CD4-positive, alpha-beta T cell treated with Interleukin-1 beta for 1 hour (primary cell): Measurements from ENCODE around the gene ALOX5AP.
A peak's percentile ranks its signal among the peaks of the same experiment; 100 is the strongest.

Experiments used
- DNase-seq, 2 donors: peaks; one replicate each; pipeline ENCODE4 v3.0.0-alpha.2; 2020 to 2022

Gene ALOX5AP

GRCh38 chr13:30770929-30771328, 35.6 kb downstream of the ALOX5AP start:
- no peak for DNase-seq

DNA sequence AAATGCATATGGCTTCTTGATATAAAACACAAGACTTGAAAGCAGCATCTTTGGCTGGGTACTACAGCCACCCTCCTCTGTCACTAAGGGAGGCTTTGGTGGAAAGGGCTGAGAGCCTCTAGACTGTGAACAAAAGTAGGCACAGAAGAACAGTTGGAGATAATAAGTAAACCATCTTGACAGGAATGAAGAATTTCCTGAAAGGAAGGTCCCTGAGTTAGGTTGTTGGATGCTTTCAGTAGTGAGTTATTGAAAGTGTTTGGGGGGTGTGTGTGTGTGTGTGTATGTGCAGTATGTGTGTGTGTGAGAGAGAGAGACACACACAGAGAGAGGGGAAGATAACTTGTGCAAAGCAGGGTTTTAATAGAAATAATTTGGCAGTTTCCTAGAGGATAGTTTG, 38.2 kb downstream of the ALOX5AP start:
- no peak for DNase-seq

DNA sequence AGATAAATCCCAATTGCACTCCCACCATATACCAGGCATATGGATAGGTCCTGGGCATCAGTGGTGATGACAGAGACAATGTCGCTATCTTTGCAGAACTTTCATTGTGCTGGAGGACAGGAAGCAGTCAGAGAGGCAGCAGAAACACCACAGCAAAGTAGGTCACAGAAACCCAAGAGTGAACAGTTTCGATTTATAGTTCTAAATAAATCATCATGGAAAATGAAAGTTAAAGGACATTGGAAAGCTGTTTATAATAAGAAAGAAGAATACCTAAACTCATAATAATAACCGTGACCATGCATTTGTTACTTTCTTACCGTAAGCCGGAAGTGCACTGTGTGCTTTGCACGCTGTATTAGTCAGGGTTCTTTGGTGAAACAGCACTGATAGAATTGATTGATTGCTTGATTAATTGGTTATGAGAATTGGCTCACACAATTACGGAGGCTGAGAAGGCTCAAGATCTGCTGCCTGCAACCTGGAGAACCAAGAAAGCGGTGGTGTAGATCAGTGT, 38.9 kb downstream of the ALOX5AP start:
- peak; percentile 7 to 55 for DNase-seq

DNA sequence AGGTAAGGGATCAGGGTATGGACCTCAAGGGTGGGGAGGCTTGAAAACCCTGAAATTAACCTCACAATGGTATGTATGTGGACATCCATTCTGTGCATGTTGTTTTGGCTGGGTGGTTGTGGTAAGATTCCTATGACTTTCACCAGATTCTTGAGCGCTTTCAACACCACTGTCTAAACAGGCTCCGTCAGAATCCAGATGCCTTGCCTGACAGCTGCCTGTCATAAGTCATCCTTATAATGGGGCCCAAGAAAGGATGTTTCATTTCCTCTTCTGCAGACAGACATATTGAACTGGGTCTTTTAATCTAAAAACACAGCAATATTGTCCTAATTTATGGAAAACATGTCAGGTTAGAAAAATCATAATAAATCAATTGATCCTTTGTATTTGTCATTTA, 41.3 kb downstream of the ALOX5AP start:
- no peak for DNase-seq

DNA sequence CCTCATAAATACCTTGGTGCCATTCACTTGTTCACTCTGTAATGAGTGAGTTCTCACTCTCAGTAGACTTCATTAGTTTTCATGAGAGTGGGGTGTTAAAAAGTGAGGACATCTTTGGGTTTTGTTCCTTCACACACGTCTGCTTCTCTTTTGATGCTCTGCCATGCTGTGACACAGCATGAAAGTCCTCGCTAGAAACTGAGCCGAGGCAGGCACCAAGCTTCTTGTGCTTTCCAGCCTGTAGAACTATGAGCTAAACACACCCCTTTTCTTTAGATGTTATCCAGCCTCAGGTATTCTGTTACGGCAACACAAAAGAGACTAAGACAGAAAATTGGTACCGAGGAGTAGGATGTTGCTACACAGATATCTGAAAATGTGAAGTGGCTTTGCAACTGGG, 43.7 kb downstream of the ALOX5AP start:
- no peak for DNase-seq

DNA sequence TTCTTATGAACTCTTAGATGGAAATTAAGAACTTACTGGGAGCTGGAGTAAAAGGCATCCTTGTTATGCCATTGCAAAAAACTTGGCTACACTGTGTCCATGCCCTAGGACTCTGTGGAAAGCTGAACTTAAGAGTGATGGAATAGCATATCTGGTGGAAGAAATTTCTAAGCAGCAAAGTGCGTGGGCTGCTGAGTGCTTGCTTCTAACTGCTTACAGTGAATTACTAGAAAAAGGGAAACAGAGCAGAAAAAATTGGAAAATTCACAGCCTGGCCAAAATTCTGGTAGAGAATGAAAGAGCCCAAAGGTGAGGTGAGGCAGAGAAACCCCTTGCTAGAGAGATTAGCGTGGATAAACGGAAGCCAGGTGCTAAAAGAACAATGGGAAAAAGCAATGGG, 44.3 kb downstream of the ALOX5AP start:
- no peak for DNase-seq

DNA sequence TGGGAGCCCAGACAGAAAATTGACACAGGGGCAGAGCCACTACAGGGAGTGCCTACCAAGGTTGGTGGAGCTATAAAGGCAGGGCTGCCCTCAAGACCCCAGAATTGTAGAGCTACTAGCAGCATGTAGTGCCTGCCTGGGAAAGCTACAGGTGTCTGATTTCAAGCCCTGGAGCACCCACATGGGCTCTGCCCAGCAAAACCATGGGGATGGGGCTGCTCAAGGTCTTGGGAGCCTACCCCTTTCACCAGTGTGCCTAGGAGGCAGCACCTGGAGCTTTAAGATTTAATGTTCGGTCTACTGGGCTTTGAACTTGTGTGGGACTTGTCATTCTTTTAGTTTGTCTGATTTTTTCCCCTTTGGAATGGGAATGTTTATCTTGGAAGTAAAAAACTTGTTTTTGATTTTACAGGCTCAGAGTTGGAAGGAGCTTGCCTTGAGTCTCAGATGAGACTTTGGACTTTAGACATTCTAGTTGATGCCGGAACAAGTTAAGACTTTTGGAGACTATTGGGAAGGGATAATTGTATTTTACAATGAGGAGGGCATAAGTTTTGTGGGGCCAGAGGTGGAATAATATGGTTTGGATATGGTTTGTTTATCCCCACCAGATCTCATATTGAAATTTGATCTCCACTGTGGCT, 45.1 kb downstream of the ALOX5AP start:
- DNase-seq: no peak

DNA sequence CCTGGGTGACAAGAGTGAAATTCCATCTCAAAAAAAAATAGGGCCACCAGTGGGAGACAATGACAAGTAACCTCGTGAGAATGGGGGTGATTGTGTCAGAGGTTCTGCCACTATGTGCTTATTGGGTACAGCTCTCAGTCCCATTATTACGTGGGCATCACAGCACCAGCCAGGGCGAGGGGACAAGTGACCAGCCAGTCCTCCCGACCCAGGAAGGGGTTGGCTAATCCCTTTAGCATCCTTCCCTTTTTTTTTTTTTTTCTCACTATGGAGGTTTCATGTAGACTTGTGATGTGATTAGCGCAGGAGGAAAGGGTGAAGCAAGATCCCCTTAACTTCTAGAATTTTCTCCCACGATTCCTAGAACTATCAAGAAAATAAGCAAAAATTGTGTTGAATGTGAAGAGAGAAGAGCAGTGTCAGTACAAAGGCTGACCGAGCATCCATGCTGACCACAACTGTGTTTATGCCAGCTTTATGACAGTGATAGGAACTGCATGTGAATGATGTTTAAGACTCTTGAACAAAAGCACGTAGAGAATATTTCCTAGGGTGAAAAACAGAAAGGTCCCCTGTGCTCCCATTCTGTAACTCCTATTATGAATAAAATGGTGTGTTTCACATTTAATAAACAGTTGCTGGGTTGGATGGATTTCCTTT, 50.0 kb downstream of the ALOX5AP start:
- DNase-seq: peak in 1 of 2 donors; percentile 73

DNA sequence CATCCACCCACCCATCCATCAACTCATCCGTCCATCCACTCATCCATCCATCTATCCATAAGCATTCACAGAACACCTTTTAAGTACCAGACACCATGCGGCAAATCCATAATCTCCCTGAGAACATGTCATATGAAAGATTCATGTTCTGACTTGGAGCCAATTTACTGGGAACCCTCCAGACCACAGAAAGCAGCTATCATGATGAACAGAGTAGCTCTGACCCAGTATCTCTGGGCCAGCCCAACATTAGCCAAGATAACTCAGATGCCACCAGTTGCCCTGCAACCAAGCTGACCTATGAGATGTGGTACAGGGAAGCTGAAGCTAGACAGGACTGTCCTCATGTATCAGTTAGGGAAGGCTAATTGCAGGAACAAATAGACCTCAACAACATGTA, 51.3 kb downstream of the ALOX5AP start:
- no peak for DNase-seq

DNA sequence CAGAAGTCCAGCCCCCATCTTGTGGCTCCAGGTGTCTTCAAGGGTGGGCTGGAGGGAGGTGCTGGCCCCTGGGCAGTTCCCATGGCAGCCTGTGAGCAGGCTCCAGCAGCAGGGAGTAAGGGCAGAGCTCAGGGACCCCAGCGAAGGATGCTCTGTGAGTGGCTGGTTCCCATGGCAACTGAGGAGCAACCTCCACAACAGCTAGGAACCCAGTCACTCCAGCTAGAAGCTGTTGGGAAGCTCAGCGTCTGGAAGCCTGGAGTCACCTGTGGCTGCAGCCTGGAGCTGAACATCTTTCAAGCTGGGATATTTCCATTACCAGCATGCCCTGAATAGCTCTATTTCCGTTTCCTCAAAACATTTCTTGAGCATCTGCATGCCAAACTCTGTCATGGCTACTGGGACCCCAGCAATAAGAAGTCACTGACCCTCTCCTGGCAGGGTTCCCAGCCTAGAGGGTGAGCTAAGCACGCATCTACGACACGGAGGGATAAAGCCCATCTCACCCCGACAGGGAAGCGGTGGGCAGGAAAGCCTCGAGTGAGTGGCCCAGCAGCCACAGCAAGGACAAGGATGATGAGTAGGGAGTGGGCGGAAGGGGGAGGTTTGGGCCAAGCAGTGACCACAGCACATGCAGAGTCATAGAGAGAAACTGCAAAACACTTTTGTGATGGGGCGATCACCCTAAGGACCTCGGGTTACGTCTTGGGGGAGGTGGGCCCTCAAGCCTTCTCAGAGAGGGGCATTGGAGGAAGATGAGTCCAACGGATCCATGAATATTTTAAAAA, 52.6 kb downstream of the ALOX5AP start:
- no peak for DNase-seq

- DNase-seq: no peak
Measured at GRCh38 chr13:30789166-30789862, 54.0 kb downstream of the ALOX5AP start.

- no peak for DNase-seq
Measured at GRCh38 chr13:30790592-30790991, 55.2 kb downstream of the ALOX5AP start.

GRCh38 chr13:30791354-30792001, 56.1 kb downstream of the ALOX5AP start:
- DNase-seq: no peak

GRCh38 chr13:30792285-30793000, 57.1 kb downstream of the ALOX5AP start:
- no peak for DNase-seq

DNA sequence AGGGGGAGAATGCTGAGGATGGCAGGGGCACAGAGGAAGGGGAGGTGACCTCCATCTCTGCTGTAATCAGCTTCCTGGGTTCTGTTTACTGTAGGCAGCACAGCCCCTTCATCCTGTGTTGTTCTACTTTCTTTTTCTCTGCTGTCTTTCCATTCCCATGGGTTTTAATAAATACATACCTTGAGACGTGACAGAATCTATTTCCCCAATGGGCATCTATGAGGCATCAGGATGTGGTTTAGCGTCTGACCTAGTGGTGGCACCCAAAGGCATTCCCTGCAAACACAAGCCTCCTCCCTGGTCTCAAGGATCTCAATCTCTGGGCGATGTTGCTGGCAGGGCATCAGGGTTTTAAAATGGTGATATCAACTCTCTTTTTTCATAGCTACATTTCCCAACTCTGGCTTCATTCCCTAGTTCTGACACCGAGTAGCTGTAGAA, 60.8 kb downstream of the ALOX5AP start:
- peak in 1 of 2 donors; percentile 21 for DNase-seq

DNA sequence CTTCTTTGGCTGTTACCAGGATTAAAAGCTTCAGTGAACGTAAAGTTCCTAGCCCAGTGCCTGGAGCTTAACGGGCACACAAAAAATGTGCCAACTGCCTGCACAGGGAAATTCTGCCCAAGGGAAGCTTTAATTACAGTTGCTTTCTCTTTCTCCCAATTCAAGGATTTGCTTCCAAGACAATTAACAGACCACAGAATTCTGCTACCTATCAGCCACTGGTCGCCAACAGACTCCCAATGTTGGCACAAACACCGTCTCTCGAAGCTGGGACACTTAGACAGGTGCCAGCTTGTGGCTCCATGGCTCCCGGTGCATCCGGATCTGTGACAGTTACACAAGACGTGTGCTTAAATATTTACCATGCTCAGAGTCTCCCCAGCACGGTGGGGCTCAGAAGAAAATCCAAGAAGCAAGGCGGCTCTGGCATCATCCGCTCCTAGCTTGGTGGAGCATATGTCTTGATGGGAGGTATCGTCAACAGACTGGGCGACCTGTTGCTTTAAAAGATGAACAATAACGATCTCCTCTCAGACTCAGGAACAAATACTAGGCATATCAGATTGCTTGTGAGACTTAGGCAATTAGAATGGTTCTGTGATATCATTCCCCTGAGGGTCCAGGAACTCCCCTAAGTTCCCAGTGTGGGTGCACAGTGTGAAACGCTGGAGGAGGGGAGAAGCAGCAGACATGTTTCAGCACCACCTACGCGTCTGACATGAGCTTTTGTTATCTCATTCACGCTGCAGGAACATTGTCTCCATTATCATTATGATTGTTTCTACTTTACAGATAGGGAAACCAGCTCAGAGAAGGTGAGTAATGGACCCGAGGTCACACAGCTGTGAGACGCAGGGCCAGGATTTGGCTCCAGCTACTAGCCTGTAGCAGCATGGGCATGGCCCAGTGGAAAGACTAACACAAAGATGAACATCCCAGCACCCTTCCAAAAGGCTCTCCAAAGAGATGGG, 61.6 kb downstream of the ALOX5AP start:
- DNase-seq: no peak

GRCh38 chr13:30797847-30798535, 62.6 kb downstream of the ALOX5AP start:
- DNase-seq: no peak

DNA sequence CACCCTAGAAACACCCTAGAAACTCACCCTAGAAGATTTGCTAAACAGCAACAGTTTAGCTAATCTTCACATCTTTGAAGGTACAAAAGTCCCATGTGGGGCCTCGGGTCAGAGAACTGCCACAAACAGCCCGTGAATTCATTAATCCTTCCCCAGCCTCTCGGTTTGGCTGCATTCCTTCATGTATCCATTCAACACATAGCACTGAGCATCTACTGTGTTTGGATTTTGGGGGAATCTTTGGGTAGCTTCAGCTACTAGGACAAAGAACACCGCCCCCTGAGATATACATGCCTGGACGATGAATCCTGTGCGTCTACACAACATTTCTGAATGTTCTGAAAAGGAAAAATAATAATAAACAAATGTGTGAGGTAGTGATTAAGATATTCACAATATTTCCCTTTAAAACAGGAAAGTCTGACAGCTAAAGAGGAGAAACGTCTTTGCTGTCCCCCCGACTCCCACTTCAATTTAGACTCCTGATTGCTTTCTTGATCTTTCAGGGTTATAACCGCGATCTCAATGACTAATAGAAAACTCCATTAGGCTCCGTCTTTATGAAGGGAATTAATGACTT, 63.5 kb downstream of the ALOX5AP start:
- DNase-seq: no peak

GRCh38 chr13:30799356-30799824, 64.0 kb downstream of the ALOX5AP start:
- no peak for DNase-seq
